Osteoblast (primary cell): Measurements from ENCODE around the gene MDFI. TPM values are rescaled to one million over a fixed set of nuclear protein-coding genes. Genes with fewer than 3 reads are reported as not detected.

Source experiments
- DNase-seq: peaks from one replicate; pipeline ENCODE4 v3.0.0; 2011; ENCODE audit warnings: low spot score, mixed read lengths; ENCODE audit not compliant: insufficient read length; ENCODE audit errors: missing footprints
- H2AFZ ChIP-seq: 2 replicates; pipeline ENCODE4 v1.6.0; 2011; ENCODE audit warnings: mild to moderate bottlenecking, low read length
- H3K27ac ChIP-seq: 2 replicates; pipeline ENCODE4 v1.5.1; 2011; ENCODE audit warnings: mild to moderate bottlenecking, low read depth, low read length, moderate library complexity
- H3K27me3 ChIP-seq: 2 replicates; pipeline ENCODE4 v1.6.0; 2012; ENCODE audit warnings: mild to moderate bottlenecking, control low read depth, inconsistent platforms, low read length, moderate library complexity; ENCODE audit not compliant: insufficient read depth
- H3K36me3 ChIP-seq: 2 replicates; pipeline ENCODE4 v1.5.1; 2011; ENCODE audit warnings: mild to moderate bottlenecking, low read length, control low read depth, moderate library complexity; ENCODE audit not compliant: insufficient read depth
- H3K4me1 ChIP-seq: 2 replicates; pipeline ENCODE4 v1.5.1; 2011; ENCODE audit warnings: mild to moderate bottlenecking, low read length, control low read depth, moderate library complexity; ENCODE audit not compliant: insufficient read depth
- H3K4me2 ChIP-seq: 2 replicates; pipeline ENCODE4 v1.6.0; 2011; ENCODE audit warnings: mild to moderate bottlenecking, low read length; ENCODE audit not compliant: insufficient read depth
- H3K4me3 ChIP-seq: fragments of 200-600 bp; sonication (generic); 3 replicates; pipeline ENCODE4 v1.5.1; 2012; ENCODE audit warnings: mild to moderate bottlenecking, low read length, inconsistent platforms; ENCODE audit not compliant: insufficient read depth
- H3K79me2 ChIP-seq: 2 replicates; pipeline ENCODE4 v1.6.0; 2012; ENCODE audit warnings: mild to moderate bottlenecking, low read length, control low read depth, inconsistent platforms; ENCODE audit not compliant: insufficient read depth
- H3K9me3 ChIP-seq: 2 replicates; pipeline ENCODE4 v1.5.1; 2011; ENCODE audit warnings: low read depth, low read length, control low read depth
- H4K20me1 ChIP-seq: 2 replicates; pipeline ENCODE4 v1.6.0; 2012; ENCODE audit warnings: mild to moderate bottlenecking, low read length, control low read depth; ENCODE audit not compliant: insufficient read depth
- CTCF ChIP-seq: IDR thresholded peaks from 2 replicates; pipeline ENCODE4 v1.5.1; 2011; ENCODE audit warnings: mild to moderate bottlenecking, low read depth, low read length, moderate library complexity; ENCODE audit errors: extremely low read depth
- small RNA-seq: library from RNA; depleted of rRNA; stranded (forward); fragments of <200 nt; gene quantifications from one replicate; pipeline ENCODE3, GENCODE V24; 2012
- total RNA-seq: library from RNA; depleted of rRNA; stranded (reverse); fragments of >200 nt; gene quantifications from 2 replicates; pipeline ENCODE4 v1.2.3, GENCODE V29; 2012

Gene MDFI
- total RNA-seq, 1 donor = 0.72 TPM

GRCh38 chr6:41702089-41702745, 63.9 kb downstream of the MDFI start:
- no peaks in the 10 kb centered on the region for H4K20me1 ChIP-seq
- no peak overlapping the region for H2AFZ ChIP-seq
- H3K4me2 ChIP-seq = no peak overlapping the region
- no peak for TF ChIP-seq CTCF
- H3K36me3 ChIP-seq = no peaks in the 10 kb centered on the region
- H3K79me2 ChIP-seq = peaks cover 23% of the 10 kb centered on the region
- no peaks in the 10 kb centered on the region for H3K9me3 ChIP-seq
- H3K4me3 ChIP-seq = no peak overlapping the region
- peaks cover 41% of the 10 kb centered on the region for H3K4me1 ChIP-seq
- no peak overlapping the region for H3K27ac ChIP-seq
- no peaks in the 10 kb centered on the region for H3K27me3 ChIP-seq
- DNase-seq = no peak

- H3K4me1 ChIP-seq = peaks cover 34% of the 10 kb centered on the region
- no peak for DNase-seq
- peaks cover 23% of the 10 kb centered on the region for H3K79me2 ChIP-seq
- TF ChIP-seq CTCF = no peak
- no peaks in the 10 kb centered on the region for H3K27me3 ChIP-seq
- no peaks in the 10 kb centered on the region for H3K36me3 ChIP-seq
- no peak overlapping the region for H3K4me2 ChIP-seq
- no peaks in the 10 kb centered on the region for H4K20me1 ChIP-seq
- H3K9me3 ChIP-seq = no peaks in the 10 kb centered on the region
- H3K27ac ChIP-seq = no peak overlapping the region
- no peak overlapping the region for H3K4me3 ChIP-seq
- no peak overlapping the region for H2AFZ ChIP-seq
Measured at GRCh38 chr6:41702771-41703494, 64.7 kb downstream of the MDFI start.

Small RNAs within 50 kb of the gene (small RNA-seq; reads per million reads assigned to genes)
- gene MIR4641 = not detected

Other genes starting within 250 kb of the MDFI start
- gene FOXP4, start 92.1 kb upstream of the MDFI start, total RNA-seq = 2.9 and 3.3 TPM in 2 replicates
- gene TFEB, start 97.1 kb downstream of the MDFI start, total RNA-seq = 5.1 and 5.6 TPM in 2 replicates
- not detected in 2 replicates for gene PGC, start 108.9 kb downstream of the MDFI start, total RNA-seq
- 1.5 and 1.8 TPM in 2 replicates for gene FRS3, start 141.4 kb downstream of the MDFI start, total RNA-seq
- gene PRICKLE4, start 142.3 kb downstream of the MDFI start, total RNA-seq = 0.59 TPM in 1 of 2 replicates, not detected in the other
- gene TOMM6, start 149.2 kb downstream of the MDFI start, total RNA-seq = 37.4 and 54.6 TPM in 2 replicates